PC-3 (cell line): ENCODE results near the gene POLQ. TPM values are rescaled to one million over a fixed set of nuclear protein-coding genes. Genes with fewer than 3 reads are reported as not detected.

Experiments used
- ATAC-seq: fragments of 200-7000 bp; cut with Tn5 transposase; 2 replicates; pipeline ENCODE4 v1.9.1; 2020; ENCODE audit warnings: mild to moderate bottlenecking, moderate library complexity
- BruUV-seq: library from RNA; stranded (reverse); fragments of 400-500 nt; replicated peaks from 2 replicates; lab custom pipeline; 2021; lab: Mats Ljungman, UMichigan
- CTCF ChIA-PET: fragments of 300-600 bp; sonication (Branson Sonifier 250); formaldehyde crosslinking; loops from one replicate; lab custom pipeline; 2022; ENCODE audit warnings: antibody characterized with exemption; lab: Charles Lee
- POLR2A ChIA-PET: fragments of 300-600 bp; sonication (Branson Sonifier 250); formaldehyde crosslinking; loops from one replicate; lab custom pipeline; 2022; ENCODE audit warnings: antibody characterized with exemption; ENCODE audit not compliant: unreplicated experiment; lab: Charles Lee
- DNase-seq: peaks from one replicate; pipeline ENCODE4 v3.0.0-alpha.2; 2015
- H2AFZ ChIP-seq: fragments of 300-600 bp; sonication (generic); 2 replicates; pipeline ENCODE4 v1.6.0; 2016; ENCODE audit warnings: antibody characterized with exemption, low read length
- H3F3A ChIP-seq: fragments of 300-600 bp; sonication (generic); one replicate; pipeline ENCODE4 v1.6.0; 2017; ENCODE audit warnings: antibody characterized with exemption, low read length, control low read depth, mild to moderate bottlenecking; ENCODE audit not compliant: unreplicated experiment
- H3K27ac ChIP-seq: fragments of 300-600 bp; sonication (generic); 2 replicates; pipeline ENCODE4 v1.5.1; 2016; ENCODE audit warnings: mild to moderate bottlenecking, low read length
- H3K27me3 ChIP-seq: fragments of 300-600 bp; sonication (generic); 2 replicates; pipeline ENCODE4 v1.6.1; 2016; ENCODE audit warnings: low read length, mixed read lengths
- H3K36me3 ChIP-seq: fragments of 300-600 bp; sonication (generic); 2 replicates; pipeline ENCODE4 v1.6.1; 2016; ENCODE audit warnings: low read depth, mixed run types, low read length, mixed read lengths
- H3K4me1 ChIP-seq: fragments of 300-600 bp; sonication (generic); 2 replicates; pipeline ENCODE4 v1.5.1; 2016; ENCODE audit warnings: low read length; ENCODE audit not compliant: insufficient read depth
- H3K4me2 ChIP-seq: fragments of 300-600 bp; sonication (generic); 2 replicates; pipeline ENCODE4 v1.6.0; 2016; ENCODE audit warnings: low read length
- H3K4me3 ChIP-seq: fragments of 300-600 bp; sonication (generic); 2 replicates; pipeline ENCODE4 v1.5.1; 2016; ENCODE audit warnings: mild to moderate bottlenecking, low read length, mixed read lengths
- H3K79me2 ChIP-seq: fragments of 300-600 bp; sonication (generic); 2 replicates; pipeline ENCODE4 v1.6.1; 2017; ENCODE audit warnings: low read length, mixed read lengths
- H3K9ac ChIP-seq: fragments of 300-600 bp; sonication (generic); 2 replicates; pipeline ENCODE4 v1.6.0; 2016; ENCODE audit warnings: mild to moderate bottlenecking, low read length
- H3K9me2 ChIP-seq: fragments of 300-600 bp; sonication (generic); replicated peaks from 2 replicates; pipeline ENCODE4 v1.6.1; 2016; ENCODE audit warnings: mixed run types, low read length, mixed read lengths
- H3K9me3 ChIP-seq: fragments of 300-600 bp; sonication (generic); 2 replicates; pipeline ENCODE4 v1.6.1; 2016; ENCODE audit warnings: low read length, mixed read lengths
- H4K20me1 ChIP-seq: fragments of 300-600 bp; sonication (generic); 2 replicates; pipeline ENCODE4 v1.6.1; 2016; ENCODE audit warnings: low read length, mixed read lengths
- CTCF ChIP-seq: fragments of 300-600 bp; sonication (generic); conservative IDR thresholded peaks from 2 replicates; pipeline ENCODE4 v1.5.1; 2017; ENCODE audit warnings: antibody characterized with exemption, low read depth, mild to moderate bottlenecking, low read length
- EZH2 ChIP-seq: fragments of 300-600 bp; sonication (generic); IDR thresholded peaks from one replicate; pipeline ENCODE4 v1.6.1; 2017; ENCODE audit warnings: antibody characterized with exemption, mild to moderate bottlenecking, low read length; ENCODE audit not compliant: unreplicated experiment
- EZH2phosphoT487 ChIP-seq: fragments of 300-600 bp; sonication (generic); IDR thresholded peaks from 2 replicates; pipeline ENCODE4 v1.6.1; 2018; ENCODE audit warnings: mild to moderate bottlenecking, antibody characterized with exemption, low read length, borderline replicate concordance
- intact Hi-C: fragments of 100-400 bp; cut with micrococcal nuclease; formaldehyde crosslinking; loops from 2 replicates; pipeline ENCODE4 v1.9.0; 2023
- total RNA-seq: library from RNA; depleted of rRNA; stranded (reverse); fragments of >200 nt; gene quantifications from 2 replicates; pipeline ENCODE4 v1.2.3, GENCODE V29; 2014

POLQ gene
- total RNA-seq, 1 experiment from 2014 or later, result 22.2 TPM

DNA sequence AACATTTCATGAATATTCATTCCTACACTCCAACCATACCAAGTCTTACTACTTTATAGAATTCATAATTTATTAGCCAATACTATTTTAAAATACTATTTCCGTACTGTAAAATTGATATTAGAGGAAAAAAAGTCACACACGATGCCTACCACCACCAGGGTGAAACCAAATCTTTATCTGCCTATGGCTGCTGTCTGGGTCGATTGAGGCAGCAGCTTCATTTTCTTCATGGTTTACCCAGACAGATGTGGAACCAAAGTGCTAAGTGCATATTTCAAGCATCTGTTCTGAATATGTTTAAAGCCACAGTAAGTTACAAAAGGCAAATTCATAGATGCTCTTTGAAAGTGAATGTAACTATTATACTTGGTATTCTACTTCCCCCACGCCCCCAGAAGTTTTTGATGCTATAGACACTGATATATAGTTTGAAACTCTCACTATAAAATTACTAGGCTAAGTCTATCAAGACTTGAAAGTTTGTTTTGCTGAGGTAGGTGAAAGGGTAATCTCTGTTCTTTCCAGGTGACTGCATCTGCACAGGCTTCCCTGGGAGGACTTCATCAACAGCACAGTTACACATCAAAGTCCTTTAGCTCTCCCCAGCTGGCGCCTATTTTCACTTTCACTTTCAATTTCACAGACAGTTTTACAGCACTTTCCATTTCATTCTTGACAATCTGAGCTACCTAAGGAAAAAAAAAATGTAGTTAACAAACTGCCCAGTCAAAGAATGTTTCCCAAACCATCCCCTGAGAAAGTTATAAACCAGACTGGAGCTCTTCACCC lies 113.9 kb downstream of the POLQ start:
- Histone ChIP-seq H3K79me2 (no peaks in the 10 kb centered on the region), H3K9me3 (no peaks in the 10 kb centered on the region), H3K36me3 (peaks cover 40% of the 10 kb centered on the region), H3K9me2 (no peaks in the 10 kb centered on the region), H3F3A (no peaks in the 10 kb centered on the region), H3K27me3 (no peaks in the 10 kb centered on the region), H3K9ac (no peak overlapping the region), H4K20me1 (no peaks in the 10 kb centered on the region), H3K4me3 (no peak overlapping the region), H2AFZ (no peak overlapping the region), H3K4me1 (no peaks in the 10 kb centered on the region), H3K4me2 (no peak overlapping the region), H3K27ac (no peak overlapping the region)
- ChIA-PET POLR2A (no interaction called here), CTCF (no interaction called here)
- ATAC-seq, result no peak
- DNase-seq, result peak; percentile 17
- TF ChIP-seq EZH2phosphoT487 (no peak), CTCF (no peak), EZH2 (no peak)
- intact Hi-C loops, result loop anchor here (10.0 kb wide), 1 partner anchor 93 kb away; no protein-coding TSS in a partner anchor
- BruUV-seq, result no TSS peak

DNA sequence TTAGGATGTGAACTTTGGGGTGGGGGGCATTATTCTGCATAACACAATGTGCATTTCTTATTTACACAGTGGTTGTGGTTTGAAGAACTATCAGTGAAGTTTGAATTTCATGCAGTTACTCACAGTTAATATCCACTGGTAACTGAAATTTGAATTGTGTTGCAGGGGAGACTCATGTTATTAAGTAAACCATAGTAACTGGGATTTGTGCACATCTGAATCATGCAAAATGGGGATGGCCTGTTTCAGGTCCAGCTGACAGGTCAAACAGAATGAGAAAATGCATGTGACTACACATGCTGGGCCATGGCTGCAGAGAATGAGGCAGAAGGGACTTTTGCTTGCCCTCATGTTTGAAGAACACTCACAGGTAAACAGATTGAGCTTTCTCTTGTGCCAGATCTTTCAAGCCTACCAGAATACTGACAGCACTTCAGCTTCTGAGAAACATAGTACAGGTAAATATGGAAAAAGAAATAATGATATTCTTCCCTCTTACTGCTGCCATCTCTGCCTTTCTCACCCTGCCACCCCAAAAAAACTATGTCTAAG lies 115.0 kb downstream of the POLQ start:
- Histone ChIP-seq H2AFZ (no peak overlapping the region), H3K9ac (no peak overlapping the region), H3K4me1 (no peaks in the 10 kb centered on the region), H3K9me3 (no peaks in the 10 kb centered on the region), H3K27me3 (no peaks in the 10 kb centered on the region), H3K4me3 (no peak overlapping the region), H3K9me2 (no peaks in the 10 kb centered on the region), H3K79me2 (no peaks in the 10 kb centered on the region), H3K27ac (no peak overlapping the region), H3K36me3 (peaks cover 34% of the 10 kb centered on the region), H3K4me2 (no peak overlapping the region), H4K20me1 (no peaks in the 10 kb centered on the region), H3F3A (no peaks in the 10 kb centered on the region)
- ChIA-PET POLR2A (no interaction called here), CTCF (no interaction called here)
- BruUV-seq, result no TSS peak
- TF ChIP-seq CTCF, result no peak
- intact Hi-C loops, result loop anchor here (10.0 kb wide), 1 partner anchor 94 kb away; no protein-coding TSS in a partner anchor
- ATAC-seq (no peak), DNase-seq (no peak)

GRCh38 chr3:121424549-121424948 lies 121.2 kb downstream of the POLQ start:
- Histone ChIP-seq H3K27ac (no peak overlapping the region), H3K9me3 (no peaks in the 10 kb centered on the region), H3K9me2 (no peaks in the 10 kb centered on the region), H3K79me2 (no peaks in the 10 kb centered on the region), H3K9ac (no peak overlapping the region), H3K4me1 (no peaks in the 10 kb centered on the region), H3F3A (no peaks in the 10 kb centered on the region), H3K4me2 (no peak overlapping the region), H3K27me3 (no peaks in the 10 kb centered on the region), H3K36me3 (0 out of 2 replicates have a peak, but pooled peaks cover 1% of the 10 kb centered on the region), H2AFZ (no peak overlapping the region), H3K4me3 (no peak overlapping the region), H4K20me1 (no peaks in the 10 kb centered on the region)
- no peak for DNase-seq
- BruUV-seq, result no TSS peak
- no peak for ATAC-seq
- TF ChIP-seq CTCF, result no peak
- TF ChIP-seq EZH2, result no peak
- no peak for TF ChIP-seq EZH2phosphoT487
- POLR2A ChIA-PET, result no interaction called here
- CTCF ChIA-PET, result no interaction called here
- intact Hi-C loops, result no loop called here
